HG02852 (cell line): ENCODE data around the gene WAS.

Experiments used
- ATAC-seq: cut with Tn5 transposase; IDR thresholded peaks from one replicate; pipeline ENCODE4 v1.9.1; 2021; ENCODE audit warnings: mild to moderate bottlenecking, moderate library complexity; ENCODE audit not compliant: unreplicated experiment

WAS gene

DNA sequence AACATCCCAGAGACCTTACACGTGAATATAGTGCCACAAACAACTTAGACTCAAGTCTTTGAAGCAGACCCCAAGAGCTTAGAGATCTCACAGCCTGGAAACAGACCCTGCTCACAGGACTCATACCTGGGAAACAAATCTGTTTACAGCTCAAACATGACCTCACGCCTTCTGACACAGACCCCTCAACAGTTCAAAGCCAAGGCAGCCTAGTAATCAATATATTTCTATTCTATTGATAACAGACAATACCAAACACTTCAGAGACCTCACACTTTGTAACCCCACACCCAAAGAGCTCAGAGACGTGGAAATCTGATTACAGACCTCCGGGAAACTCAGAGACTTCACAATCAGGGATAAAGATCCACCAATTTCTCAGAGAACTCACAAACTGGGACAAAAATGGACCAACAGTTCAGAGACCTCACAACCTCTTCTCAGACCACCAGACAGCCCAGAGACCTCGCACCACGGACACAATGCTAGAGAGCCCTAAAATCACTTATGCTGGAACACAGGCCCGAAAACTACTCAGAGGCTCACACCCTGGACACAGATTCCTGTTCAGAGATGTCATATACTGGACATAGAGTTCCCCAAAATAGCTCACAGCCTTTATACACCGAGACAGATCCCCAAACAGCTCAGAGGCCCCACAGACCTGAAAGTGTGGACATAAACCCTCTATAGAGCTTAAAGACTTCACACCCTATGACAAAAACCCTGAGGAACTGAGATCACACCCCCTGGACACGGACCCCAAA is 27.7 kb downstream of the WAS start:
- ATAC-seq, result no peak

DNA sequence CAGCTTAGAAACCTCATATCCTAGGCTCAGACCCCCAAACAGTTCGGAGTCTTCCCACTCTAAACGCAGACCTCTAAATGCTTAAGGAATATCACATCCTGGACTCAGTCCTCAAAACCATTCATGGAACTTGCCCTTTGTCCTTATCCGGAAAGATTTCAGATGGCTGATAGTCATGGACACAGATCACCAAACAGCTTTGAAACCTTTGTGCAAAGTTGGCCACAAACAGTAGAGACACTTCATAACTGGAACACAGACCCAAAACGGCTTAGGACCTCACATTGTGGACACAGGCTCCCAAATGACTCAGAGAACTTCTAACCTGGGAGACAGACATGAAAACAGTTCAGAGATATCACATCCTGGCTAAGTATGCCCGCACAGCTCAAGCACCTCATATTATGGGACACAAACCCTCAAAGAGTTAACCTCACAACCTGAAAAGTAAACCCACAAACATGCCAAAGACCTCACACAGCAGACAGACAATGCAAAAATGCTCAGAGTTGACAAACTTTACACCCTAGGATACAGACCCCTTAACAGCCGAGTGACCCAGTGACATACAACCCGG is 28.4 kb downstream of the WAS start:
- no peak for ATAC-seq

DNA sequence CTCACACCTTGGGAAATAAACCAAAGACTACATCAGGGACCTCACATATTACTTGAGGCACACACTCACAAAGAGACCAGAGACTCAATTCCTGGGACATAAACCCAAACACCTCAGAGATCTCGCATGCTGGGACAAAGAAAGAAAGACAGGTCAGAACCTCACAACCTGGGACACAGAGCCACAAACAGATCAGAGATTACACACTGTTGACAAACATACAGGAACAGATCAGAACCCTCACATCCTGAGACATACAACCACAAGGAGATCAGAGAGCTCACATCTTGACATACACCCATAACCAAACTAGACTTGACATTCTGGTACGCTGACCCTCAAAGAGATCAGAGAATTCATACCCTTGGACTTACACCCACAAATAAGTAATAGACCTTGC is 30.2 kb downstream of the WAS start:
- no peak for ATAC-seq

DNA sequence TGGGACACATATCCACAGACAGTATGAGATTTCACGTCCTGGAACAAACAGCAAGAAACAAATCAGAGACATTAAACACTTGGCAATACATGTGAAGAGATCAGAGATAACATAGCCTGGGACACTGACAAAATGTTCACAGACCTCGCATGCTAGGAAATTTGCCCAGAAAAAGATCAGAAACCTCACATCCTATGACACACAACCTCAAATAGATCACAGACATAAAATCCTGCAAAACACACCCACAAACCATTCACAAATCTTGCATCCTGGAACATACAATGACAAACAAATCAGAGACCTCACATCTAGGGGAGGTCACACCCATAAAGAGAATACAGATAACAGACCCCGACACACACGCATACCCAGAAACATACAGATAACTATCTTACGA is 31.0 kb downstream of the WAS start:
- no peak for ATAC-seq

DNA sequence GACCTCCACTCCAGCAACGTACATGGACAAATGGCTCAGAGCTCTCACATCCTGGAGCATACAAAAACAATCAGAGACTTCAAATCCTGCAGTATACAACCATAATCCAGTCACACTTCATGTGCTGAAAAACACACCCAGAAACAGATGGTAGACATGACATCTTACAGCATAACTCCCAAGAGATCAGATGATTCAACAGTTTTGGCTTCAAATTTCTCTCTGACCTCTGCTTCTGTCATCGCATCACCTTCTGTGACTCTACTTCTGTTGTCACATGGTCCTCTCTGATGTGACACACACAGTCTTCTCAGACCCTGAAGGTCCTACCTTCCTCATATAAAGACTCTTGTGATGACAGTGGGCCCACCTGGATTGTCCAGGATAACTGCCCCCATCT is 31.5 kb downstream of the WAS start:
- ATAC-seq, result no peak

DNA sequence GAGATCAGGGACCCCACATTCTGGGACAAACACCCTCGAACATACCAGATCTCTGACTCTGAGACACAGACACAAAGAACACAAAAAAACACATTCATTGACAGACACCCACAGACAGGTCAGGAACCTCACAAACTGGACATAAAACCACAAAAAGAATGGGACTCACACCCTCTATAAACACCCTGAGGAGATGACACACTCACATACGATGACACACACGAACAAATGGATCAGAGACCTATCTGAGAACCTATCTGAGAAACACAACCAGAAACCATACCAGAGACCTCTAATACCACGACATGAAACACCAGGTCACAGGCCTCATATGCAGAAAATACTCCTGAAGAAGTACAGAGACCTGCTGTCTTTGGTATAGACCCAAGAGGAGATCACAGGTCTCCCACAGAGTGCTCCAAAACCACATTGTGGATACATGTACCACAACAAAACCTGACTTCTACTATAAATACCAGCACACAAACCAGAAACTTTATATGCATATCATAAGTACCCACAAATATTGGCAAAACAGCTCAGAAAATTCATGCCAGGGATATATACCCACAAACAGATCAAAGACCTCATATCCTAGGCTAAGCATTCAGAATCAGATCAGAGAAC is 32.4 kb downstream of the WAS start:
- ATAC-seq, result no peak

DNA sequence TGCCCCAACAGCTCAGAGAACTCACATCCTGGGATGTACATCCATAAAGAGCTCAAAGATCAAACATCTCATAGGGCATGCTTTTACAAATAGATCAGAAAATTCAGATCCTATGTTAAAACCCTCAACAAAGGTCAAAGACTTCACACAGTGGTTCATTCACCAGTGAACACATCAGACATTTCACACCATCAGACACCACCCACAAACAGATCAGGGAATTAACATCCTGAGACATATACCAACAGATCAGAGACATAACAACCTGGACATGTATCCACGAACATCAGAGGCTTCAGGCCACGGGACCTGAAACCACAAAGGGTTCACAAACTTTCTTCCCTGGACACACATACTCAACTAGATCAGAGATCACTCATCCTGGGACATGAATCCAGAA is 36.4 kb downstream of the WAS start:
- ATAC-seq, result no peak

DNA sequence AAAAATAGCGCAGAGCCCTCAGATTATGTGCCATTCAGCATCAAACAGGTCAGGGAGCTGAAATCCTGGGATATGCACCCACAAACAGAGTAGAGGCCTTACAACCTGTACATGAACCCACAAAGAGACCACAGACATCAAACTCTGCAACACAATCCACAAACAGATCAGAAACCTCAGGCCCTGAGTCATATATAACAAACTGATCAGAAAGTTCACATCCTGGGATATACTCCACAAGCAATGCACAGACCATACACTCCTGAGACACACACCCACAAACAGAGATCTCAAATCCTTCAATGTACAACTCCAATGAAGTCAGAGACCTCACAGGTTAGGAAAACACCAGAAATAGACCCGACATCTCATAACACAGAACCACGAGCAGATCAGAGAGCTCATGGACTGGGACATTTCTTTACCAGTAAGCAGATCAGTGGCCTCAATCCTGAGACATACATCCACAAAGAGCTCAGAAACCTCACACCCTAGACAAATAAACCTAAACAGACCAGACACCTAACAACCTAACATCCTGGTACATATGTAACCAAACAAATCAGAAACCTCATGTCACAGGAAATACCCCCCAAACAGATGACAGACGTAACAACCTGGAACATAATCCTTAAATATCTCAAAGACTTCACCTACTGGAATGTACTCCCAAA is 37.1 kb downstream of the WAS start:
- no peak for ATAC-seq

DNA sequence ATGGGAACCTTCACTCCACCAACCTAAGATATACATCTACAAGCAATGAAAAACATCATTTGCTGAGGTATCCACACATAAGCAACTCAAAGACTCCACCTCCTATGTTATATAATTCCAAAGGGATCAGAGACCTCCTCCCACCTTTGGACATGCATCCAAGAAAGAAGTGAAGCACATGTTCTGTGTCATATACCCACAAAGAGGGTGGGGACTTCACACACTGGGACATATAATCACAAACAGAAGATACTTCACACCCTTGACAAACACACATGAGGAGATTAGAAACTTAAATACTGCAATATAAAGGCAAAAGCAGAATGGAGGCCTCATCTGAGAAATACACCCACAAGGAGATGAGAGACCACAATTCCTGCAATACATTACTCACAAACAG is 38.3 kb downstream of the WAS start:
- no peak for ATAC-seq

DNA sequence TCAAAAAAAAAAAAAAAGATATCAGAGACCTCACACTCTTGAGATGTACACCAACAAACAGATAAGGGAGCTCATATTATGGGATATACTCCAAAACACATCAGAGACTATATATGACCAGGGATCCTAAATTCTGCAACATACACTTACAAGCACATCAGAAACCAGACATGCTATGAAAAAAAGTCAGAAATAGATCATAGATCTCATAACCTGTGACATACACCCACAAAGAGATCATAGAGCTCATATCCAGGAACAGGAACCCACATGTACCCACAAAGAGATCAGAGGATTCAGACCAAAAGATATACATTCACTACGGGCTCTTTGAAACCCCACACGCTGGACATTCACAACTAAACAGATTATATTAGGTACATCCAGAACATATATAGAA is 43.0 kb downstream of the WAS start:
- no peak for ATAC-seq

DNA sequence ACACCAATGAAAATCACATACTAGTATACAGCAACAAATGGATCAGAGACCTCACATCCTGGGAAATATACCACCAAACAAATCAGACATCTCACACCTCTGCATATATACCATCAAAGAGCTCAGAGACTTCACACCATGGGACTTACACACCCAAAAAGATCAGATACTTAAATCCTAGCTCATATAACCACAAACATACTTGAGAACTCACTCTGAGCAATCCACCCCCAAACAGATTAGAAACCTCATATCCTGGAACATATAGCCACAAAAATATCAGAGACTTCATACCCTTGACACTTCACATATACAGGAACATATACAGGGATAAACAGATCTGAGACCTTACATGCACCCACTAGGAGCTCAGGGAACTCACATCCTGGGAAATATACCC is 45.1 kb downstream of the WAS start:
- no peak for ATAC-seq

DNA sequence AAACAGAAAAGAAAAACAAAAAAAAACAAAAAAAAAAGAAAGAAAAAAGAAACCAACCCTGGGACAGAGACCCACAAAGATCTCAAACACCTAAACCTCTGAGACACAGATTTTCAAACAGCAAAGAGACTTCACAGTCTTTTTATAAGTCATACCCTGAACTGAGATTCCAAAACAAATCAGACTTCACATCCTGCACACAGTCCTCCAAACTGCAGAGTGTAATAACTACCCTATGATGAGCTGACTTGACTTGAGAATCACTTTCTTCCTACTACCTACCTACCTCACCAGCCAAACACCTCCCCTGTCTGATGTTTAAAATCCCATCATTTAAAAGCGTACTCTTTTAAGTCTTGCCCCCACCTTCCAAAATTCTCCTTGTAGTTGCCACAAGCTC is 52.7 kb downstream of the WAS start:
- no peak for ATAC-seq

DNA sequence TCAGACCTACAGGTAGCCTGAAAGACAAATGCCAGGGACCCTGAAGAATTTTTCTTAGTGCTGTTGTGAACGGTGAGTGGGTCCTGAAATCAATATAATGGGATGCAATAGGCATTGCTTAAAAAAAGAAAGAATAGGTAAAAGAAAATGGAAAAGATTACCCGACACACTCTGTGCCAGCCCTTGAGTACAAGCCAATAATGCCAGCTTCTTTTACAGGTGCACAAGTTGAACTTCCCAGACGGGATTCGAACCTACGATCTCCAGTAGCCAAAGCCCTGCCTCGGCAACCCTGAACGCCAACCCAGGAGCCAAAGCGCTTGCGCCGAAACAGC is 53.2 kb downstream of the WAS start:
- no peak for ATAC-seq

DNA sequence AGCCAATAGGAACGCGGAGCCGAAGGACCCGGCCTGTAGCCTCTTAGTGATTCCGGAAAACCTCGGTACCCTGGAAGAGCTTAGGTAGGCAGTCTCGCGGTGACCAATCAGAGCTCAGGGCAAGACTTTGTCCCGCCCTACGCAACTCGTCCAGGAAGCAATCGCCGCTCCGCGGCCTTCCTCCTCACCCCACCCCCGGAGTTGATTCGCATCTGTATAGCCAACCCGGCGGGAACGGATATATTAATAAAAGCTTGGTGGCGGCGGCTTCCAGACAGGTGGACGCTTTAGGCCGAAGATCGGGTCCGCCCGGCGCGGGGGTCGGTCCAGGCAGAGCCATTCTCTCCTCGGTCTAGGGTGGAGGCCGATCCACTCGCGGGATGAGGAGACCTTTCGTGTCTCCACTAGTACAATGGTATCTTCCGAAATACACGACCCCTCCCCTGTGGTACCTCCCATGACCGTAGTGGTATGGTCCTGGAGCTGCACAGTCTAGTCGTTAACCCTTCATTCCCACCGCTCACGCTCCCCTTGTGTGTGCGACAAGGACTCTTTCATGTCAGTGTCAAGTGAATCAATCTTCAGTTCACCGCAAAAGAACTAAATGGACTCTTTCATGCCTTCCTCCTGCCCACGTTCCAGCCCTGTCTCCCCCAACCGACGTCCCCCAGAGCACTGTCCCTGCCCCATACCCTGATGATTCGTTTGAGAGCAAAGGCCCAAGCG is 53.8 kb downstream of the WAS start:
- ATAC-seq, result peak; percentile 98

DNA sequence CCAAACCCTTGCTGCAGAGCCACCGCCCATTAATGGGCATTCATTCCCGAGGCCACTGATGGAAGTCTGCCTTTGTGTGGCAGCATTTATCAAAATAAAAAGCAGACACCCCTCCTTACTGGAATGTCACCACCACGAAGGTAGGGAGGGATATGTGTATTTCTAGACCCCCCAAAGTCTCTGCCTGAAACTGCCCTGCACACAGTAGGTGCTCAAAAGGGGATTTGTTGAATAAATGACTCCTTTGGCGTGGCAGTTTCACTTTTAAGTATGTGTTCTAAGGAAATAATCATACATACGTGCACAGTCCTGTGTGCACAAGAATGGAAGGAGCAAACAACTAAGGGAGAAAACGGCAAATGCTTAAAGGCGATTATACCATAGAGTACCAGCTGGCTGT is 54.3 kb downstream of the WAS start:
- ATAC-seq, result no peak
